ENCODE data around the gene NR6A1.

Gene NR6A1

GRCh38 chr9:124505901-124506346, 265.2 kb downstream of the NR6A1 start:
- in situ Hi-C loops (cut with HindIII; ENCODE audit: low sequenced_read_pairs): no loop called here
- H3K4me3 ChIP-seq (ENCODE audit: low read depth, low read length): no peak overlapping the region
- no peak for DNase-seq (ENCODE audit: low read depth)
- no peak for TF ChIP-seq CTCF (IDR thresholded peaks at IDR 0.05; ENCODE audit: low read depth, low read length, missing control alignments)

- no peak overlapping the region for H3K4me3 ChIP-seq (ENCODE audit: low read depth, low read length)
- in situ Hi-C loops (cut with HindIII; ENCODE audit: low sequenced_read_pairs): no loop called here
- no peak for DNase-seq (ENCODE audit: low read depth)
- no peak for TF ChIP-seq CTCF (IDR thresholded peaks at IDR 0.05; ENCODE audit: low read depth, low read length, missing control alignments)
Observed at GRCh38 chr9:124505006-124505900, 265.9 kb downstream of the NR6A1 start.

GRCh38 chr9:124504530-124505005, 266.5 kb downstream of the NR6A1 start:
- no peak for DNase-seq (ENCODE audit: low read depth)
- in situ Hi-C loops (cut with HindIII; ENCODE audit: low sequenced_read_pairs): no loop called here
- TF ChIP-seq CTCF (IDR thresholded peaks at IDR 0.05; ENCODE audit: low read depth, low read length, missing control alignments): no peak
- no peak overlapping the region for H3K4me3 ChIP-seq (ENCODE audit: low read depth, low read length)

GRCh38 chr9:124503713-124504529, 267.2 kb downstream of the NR6A1 start:
- no peak for TF ChIP-seq CTCF (IDR thresholded peaks at IDR 0.05; ENCODE audit: low read depth, low read length, missing control alignments)
- no peak overlapping the region for H3K4me3 ChIP-seq (ENCODE audit: low read depth, low read length)
- no peak for DNase-seq (ENCODE audit: low read depth)
- in situ Hi-C loops (cut with HindIII; ENCODE audit: low sequenced_read_pairs): no loop called here

GRCh38 chr9:124502711-124503702, 268.1 kb downstream of the NR6A1 start:
- in situ Hi-C loops (cut with HindIII; ENCODE audit: low sequenced_read_pairs): no loop called here
- no peak for TF ChIP-seq CTCF (IDR thresholded peaks at IDR 0.05; ENCODE audit: low read depth, low read length, missing control alignments)
- no peak for DNase-seq (ENCODE audit: low read depth)
- H3K4me3 ChIP-seq (ENCODE audit: low read depth, low read length): no peak overlapping the region

Data from astrocyte of the cerebellum (primary cell).